Stomach (tissue), 9 donors: ENCODE results near the gene OR5K2. TPM values are rescaled to one million over a fixed set of nuclear protein-coding genes. Genes with fewer than 3 reads are reported as not detected.

ENCODE experiments used
- DNase-seq, 2 donors: peaks; one replicate each; pipeline versions ENCODE4 v3.0.0 to v3.0.0-alpha.2; 2013 to 2019
- H3K27ac ChIP-seq, 5 donors: fragments of 200-600 bp in 4 of 5; sonication (generic) in 4 of 5; one replicate each; pipeline ENCODE4 v1.5.1; 2013 to 2019; ENCODE audit warnings: mild to moderate bottlenecking in 1 of 5, moderate library complexity in 1 of 5
- H3K27me3 ChIP-seq, 3 donors: fragments of 200-600 bp; sonication (generic); one replicate each; pipeline ENCODE4 v1.5.1; 2017 to 2019; ENCODE audit warnings: mixed run types in 1 of 3
- H3K36me3 ChIP-seq, 4 donors: fragments of 200-600 bp; sonication (generic); 1 replicate in 3 of 4; 2 replicates in 1 of 4; pipeline ENCODE4 v1.5.1; 2016 to 2019
- H3K4me1 ChIP-seq, 4 donors: fragments of 200-600 bp; sonication (generic); one replicate each; pipeline ENCODE4 v1.5.1; 2016 to 2019
- H3K4me3 ChIP-seq, 4 donors: fragments of 200-600 bp; sonication (generic) in 3 of 4; one replicate each; pipeline ENCODE4 v1.5.1; 2016 to 2019; ENCODE audit warnings: mild to moderate bottlenecking in 1 of 4
- H3K9me3 ChIP-seq, 4 donors: fragments of 200-600 bp; sonication (generic); one replicate each; pipeline ENCODE4 v1.5.1; 2016 to 2019
- EP300 ChIP-seq: sonication (generic); formaldehyde crosslinking; IDR thresholded peaks from one replicate; pipeline ENCODE4 v1.6.1; 2017; ENCODE audit warnings: antibody characterized with exemption
- POLR2A ChIP-seq, 4 donors: fragments of 450-650 bp; IDR thresholded peaks; one replicate each; pipeline ENCODE4 v1.6.1; 2016; ENCODE audit warnings: antibody characterized with exemption in 4 of 4, control low read depth in 2 of 4, mild to moderate bottlenecking in 1 of 4, moderate library complexity in 1 of 4
- POLR2AphosphoS5 ChIP-seq, 3 donors: sonication (generic); formaldehyde crosslinking; IDR thresholded peaks; one replicate each; pipeline ENCODE4 v1.6.1; 2016; ENCODE audit warnings: antibody characterized with exemption in 3 of 3
- WGBS, 5 donors: extraction: QIAGEN DNeasy Blood & Tissue Kit in 3 of 5; methylation state at CpG; one replicate each; pipeline versions ENCODE4 v1.1.5 to v1.1.7; 2013 to 2018; 5-methylcytosine and 5-hydroxymethylcytosine counted together
- intact Hi-C: fragments of 100-400 bp; cut with DNase I; formaldehyde crosslinking; loops from one replicate; pipeline ENCODE4 v1.15.1; 2023; ENCODE audit warnings: low total_unique reads
- polyA plus RNA-seq, 3 donors: library from polyadenylated mRNA; stranded (reverse); fragments of 200-250 nt; gene quantifications; one replicate each; pipeline ENCODE4 v1.2.3, GENCODE V29; 2013
- total RNA-seq, 5 donors: library from RNA; depleted of rRNA; stranded (reverse); fragments of >200 nt; gene quantifications; one replicate each; pipeline versions ENCODE4 v1.1.0 to v1.2.3, GENCODE V29; 2014 to 2016
- TF ChIP-seq, protein P1 (sequence below), 7 experiments: fragments of 450-650 bp in 4 of 7; fragments of 200-600 bp in 3 of 7; sonication (generic) in 3 of 7; IDR thresholded peaks; one replicate each; pipeline ENCODE4 v1.5.1; 2016 to 2019; ENCODE audit warnings: antibody characterized with exemption in 7 of 7, control low read depth in 2 of 7, mild to moderate bottlenecking in 1 of 7
- donor health status: healthy with polysubstance abuse.
- donor health status: Bipolar disorder and iron deficiency.
- donor health status: healthy.

Gene OR5K2
- total and polyA plus RNA-seq, 8 donors = not detected

DNA sequence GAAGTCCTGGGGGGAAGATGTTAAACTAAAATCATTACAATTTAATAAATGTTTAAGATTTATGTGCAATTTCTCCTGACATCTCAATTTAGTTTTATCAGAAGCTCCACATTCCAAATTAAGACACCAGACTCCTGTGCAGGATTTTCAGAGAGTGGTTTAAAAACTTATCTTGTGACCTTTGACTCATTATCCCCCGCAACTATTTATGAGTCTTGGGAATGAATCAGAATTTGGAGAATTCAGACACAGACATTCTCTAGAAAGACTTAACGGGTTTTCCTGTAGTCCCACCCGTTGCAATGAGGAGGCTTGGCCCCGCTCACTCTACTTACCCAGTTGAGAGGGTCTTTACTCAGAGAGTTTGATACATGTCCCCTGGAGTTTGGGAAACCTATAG, 7.1 kb downstream of the OR5K2 start:
- no peak overlapping the region for H3K4me3 ChIP-seq
- H3K27ac ChIP-seq = no peak overlapping the region
- intact Hi-C loops = no loop called here
- no peaks in the 10 kb centered on the region for H3K9me3 ChIP-seq
- WGBS, 5 donors = 70 to 80% (median 75%) methylated on average over 4 of the region's 4 CpGs
- TF ChIP-seq POLR2A (IDR thresholded peaks at IDR 0.05) (no peak), EP300 (no peak), POLR2AphosphoS5 (IDR thresholded peaks at IDR 0.05) (no peak)
- TF ChIP-seq, protein P1, sequence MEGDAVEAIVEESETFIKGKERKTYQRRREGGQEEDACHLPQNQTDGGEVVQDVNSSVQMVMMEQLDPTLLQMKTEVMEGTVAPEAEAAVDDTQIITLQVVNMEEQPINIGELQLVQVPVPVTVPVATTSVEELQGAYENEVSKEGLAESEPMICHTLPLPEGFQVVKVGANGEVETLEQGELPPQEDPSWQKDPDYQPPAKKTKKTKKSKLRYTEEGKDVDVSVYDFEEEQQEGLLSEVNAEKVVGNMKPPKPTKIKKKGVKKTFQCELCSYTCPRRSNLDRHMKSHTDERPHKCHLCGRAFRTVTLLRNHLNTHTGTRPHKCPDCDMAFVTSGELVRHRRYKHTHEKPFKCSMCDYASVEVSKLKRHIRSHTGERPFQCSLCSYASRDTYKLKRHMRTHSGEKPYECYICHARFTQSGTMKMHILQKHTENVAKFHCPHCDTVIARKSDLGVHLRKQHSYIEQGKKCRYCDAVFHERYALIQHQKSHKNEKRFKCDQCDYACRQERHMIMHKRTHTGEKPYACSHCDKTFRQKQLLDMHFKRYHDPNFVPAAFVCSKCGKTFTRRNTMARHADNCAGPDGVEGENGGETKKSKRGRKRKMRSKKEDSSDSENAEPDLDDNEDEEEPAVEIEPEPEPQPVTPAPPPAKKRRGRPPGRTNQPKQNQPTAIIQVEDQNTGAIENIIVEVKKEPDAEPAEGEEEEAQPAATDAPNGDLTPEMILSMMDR (IDR thresholded peaks at IDR 0.05) = no peak
- DNase-seq = no peak
- no peaks in the 10 kb centered on the region for H3K4me1 ChIP-seq
- no peaks in the 10 kb centered on the region for H3K27me3 ChIP-seq
- H3K36me3 ChIP-seq = peaks cover 0 to 5% (median 2%) of the 10 kb centered on the region in 4 donors

DNA sequence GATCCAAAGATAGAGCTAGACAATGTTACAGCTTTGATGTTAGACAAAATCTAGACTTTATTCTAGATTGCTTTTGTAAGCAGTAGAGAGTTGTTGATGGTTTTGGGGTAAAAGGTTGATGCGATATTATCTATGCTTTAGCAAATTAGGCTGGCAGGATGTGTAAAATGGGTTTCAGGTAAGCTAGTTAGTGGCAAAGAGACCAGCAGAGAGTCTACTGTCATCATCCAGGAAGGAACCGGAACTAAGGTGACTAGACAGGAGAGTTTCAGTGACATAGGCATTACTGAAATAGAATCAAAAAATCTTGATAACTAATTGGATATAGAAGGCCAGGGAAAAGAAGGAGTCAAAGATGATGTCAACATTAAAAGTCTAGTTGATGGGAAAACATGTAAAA, 11.1 kb downstream of the OR5K2 start:
- peaks cover 0 to 19% (median 15%) of the 10 kb centered on the region in 4 donors for H3K36me3 ChIP-seq
- H3K4me1 ChIP-seq = no peaks in the 10 kb centered on the region
- no peak for TF ChIP-seq EP300
- no peak for TF ChIP-seq POLR2AphosphoS5 (IDR thresholded peaks at IDR 0.05)
- TF ChIP-seq POLR2A (IDR thresholded peaks at IDR 0.05) = no peak
- intact Hi-C loops = no loop called here
- H3K4me3 ChIP-seq = no peak overlapping the region
- no peaks in the 10 kb centered on the region for H3K27me3 ChIP-seq
- WGBS, 5 donors = 90 to 96% (median 93%) methylated on average over 2 of the region's 2 CpGs
- no peak for DNase-seq
- no peak overlapping the region for H3K27ac ChIP-seq
- no peaks in the 10 kb centered on the region for H3K9me3 ChIP-seq

DNA sequence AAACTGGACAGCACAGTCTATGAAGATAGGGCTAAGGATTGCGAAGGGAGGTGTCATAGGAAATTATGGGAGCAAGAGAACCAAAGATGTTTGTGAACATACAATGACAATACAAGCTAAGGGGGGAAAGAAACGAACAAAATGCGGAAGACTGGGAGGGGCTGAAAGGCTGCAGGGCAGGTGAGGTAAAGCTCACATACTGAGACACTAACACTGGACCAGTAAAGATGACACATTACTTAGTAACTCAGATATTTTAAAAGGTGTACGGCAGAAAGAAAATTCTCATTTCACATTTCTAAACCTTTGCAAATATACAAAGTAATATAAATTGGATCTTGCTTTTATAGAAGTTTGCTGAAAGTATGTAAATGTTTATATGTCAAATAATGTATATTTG, 15.1 kb downstream of the OR5K2 start:
- Histone ChIP-seq H3K9me3 (no peaks in the 10 kb centered on the region), H3K4me3 (no peak overlapping the region), H3K27me3 (no peaks in the 10 kb centered on the region), H3K36me3 (peaks cover 5 to 51% (median 47%) of the 10 kb centered on the region in 4 donors), H3K4me1 (no peaks in the 10 kb centered on the region), H3K27ac (no peak overlapping the region)
- no peak for DNase-seq
- 84 to 89% (median 87%) methylated on average over 4 of the region's 4 CpGs for WGBS, 5 donors
- TF ChIP-seq, protein P1 (IDR thresholded peaks at IDR 0.05) = no peak
- TF ChIP-seq POLR2AphosphoS5 (IDR thresholded peaks at IDR 0.05) = no peak
- no peak for TF ChIP-seq POLR2A (IDR thresholded peaks at IDR 0.05)
- TF ChIP-seq EP300 = no peak
- intact Hi-C loops = no loop called here

DNA sequence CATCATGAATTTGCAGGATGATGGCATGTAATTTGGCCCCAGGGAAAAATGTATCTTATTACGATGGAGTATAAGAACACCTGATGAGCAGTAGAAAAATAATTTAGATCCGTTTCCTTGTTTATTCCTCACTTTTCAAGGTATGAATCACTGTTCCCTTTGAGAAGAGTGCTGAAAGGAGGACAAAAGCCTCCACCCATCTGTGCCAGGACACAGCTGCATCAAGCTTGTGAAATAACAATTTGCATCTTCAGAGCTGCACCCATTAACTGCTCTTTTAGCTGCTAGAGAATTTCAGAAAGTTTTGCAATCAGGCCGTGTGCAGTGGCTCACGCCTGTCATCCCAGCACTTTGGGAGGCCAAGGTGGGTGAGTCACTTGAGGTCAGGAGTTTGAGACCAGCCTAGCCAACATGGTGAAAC, 15.6 kb downstream of the OR5K2 start:
- Histone ChIP-seq H3K27me3 (no peaks in the 10 kb centered on the region), H3K4me3 (no peak overlapping the region), H3K9me3 (no peaks in the 10 kb centered on the region), H3K4me1 (no peaks in the 10 kb centered on the region), H3K36me3 (peaks cover 5 to 53% (median 52%) of the 10 kb centered on the region in 4 donors), H3K27ac (no peak overlapping the region)
- TF ChIP-seq POLR2A (IDR thresholded peaks at IDR 0.05) = no peak
- peak in 2 of 3 donors; percentile 8 to 34 for TF ChIP-seq POLR2AphosphoS5 (IDR thresholded peaks at IDR 0.05)
- DNase-seq = no peak
- WGBS, 5 donors = 73 to 79% (median 74%) methylated on average over 4 of the region's 4 CpGs
- intact Hi-C loops = no loop called here

DNA sequence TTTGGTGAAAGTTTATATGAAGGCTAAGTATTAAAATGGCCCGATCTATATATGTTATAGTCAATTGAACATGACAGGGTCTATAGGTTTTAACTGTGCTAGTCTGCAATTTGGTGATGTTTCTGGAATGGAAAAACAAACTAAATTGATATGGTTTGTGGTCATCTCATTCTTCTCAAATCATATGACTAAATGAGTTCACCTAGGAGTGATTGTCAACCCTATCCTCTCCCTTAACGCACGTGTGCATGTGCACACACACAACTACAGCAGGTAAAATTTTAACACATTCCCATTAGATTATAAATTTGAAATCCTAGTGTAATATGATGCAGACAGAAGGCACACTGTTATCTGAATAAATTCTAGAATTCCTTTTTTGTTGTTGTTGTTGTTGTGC, 16.3 kb downstream of the OR5K2 start:
- Histone ChIP-seq H3K4me3 (no peak overlapping the region), H3K9me3 (no peaks in the 10 kb centered on the region), H3K4me1 (peaks cover 0 to 6% (median under 1%) of the 10 kb centered on the region in 4 donors), H3K36me3 (peaks cover 5 to 60% (median 58%) of the 10 kb centered on the region in 4 donors), H3K27ac (no peak overlapping the region), H3K27me3 (no peaks in the 10 kb centered on the region)
- DNase-seq = no peak
- TF ChIP-seq POLR2A (IDR thresholded peaks at IDR 0.05) = no peak
- no peak for TF ChIP-seq EP300
- TF ChIP-seq, protein P1 (IDR thresholded peaks at IDR 0.05) = no peak
- no peak for TF ChIP-seq POLR2AphosphoS5 (IDR thresholded peaks at IDR 0.05)
- 94 to 98% (median 95%) methylated on average over 3 of the region's 3 CpGs for WGBS, 5 donors
- intact Hi-C loops = no loop called here
